Measurements from ENCODE around the gene HSPA12A. TPM values are rescaled to one million over a fixed set of nuclear protein-coding genes. Genes with fewer than 3 reads are reported as not detected.

HSPA12A gene
- polyA plus RNA-seq, 1 donor (not counting 4 experiments of a cell fraction or from before 2014, with no cell fraction given) = 8.1 TPM

GRCh38 chr10:116665541-116666125 lies 76.7 kb downstream of the HSPA12A start:
- dilution Hi-C loops (cut with MboI; ENCODE audit: extremely low pct_ligation_motif_present, low sequenced_read_pairs) = no loop called here
- Histone ChIP-seq H3K27me3 (ENCODE audit: control insufficient read depth, extremely low read depth, insufficient read depth, low read length) (no peaks in the 10 kb centered on the region), H3K9me1 (ENCODE audit: control insufficient read depth, extremely low read depth, insufficient read depth, low read length) (no peaks in the 10 kb centered on the region), H3K4me3 (ENCODE audit: control insufficient read depth in 2 of 3, extremely low read depth in 1 of 3, insufficient read depth in 2 of 3, low read depth in 1 of 3, low read length in 3 of 3) (no peak overlapping the region), H3K36me3 (ENCODE audit: control insufficient read depth in 2 of 2, extremely low read depth in 1 of 2, insufficient read depth in 2 of 2, low read length in 2 of 2) (no peaks in the 10 kb centered on the region), H3K9ac (ENCODE audit: control insufficient read depth, extremely low read depth, insufficient read depth, low read length) (no peak overlapping the region), H2AFZ (ENCODE audit: control insufficient read depth, low read length) (no peak overlapping the region), H4K20me1 (ENCODE audit: control insufficient read depth, extremely low read depth, insufficient read depth, low read length) (no peaks in the 10 kb centered on the region), H3K4me2 (ENCODE audit: control insufficient read depth, extremely low read depth, insufficient read depth, low read depth, low read length) (no peak overlapping the region), H3K27ac (ENCODE audit: control insufficient read depth, insufficient read depth, low read length) (no peak overlapping the region), H3K79me2 (ENCODE audit: control insufficient read depth, insufficient read depth, low read length) (no peaks in the 10 kb centered on the region), H3K4me1 (ENCODE audit: control insufficient read depth, extremely low read depth, insufficient read depth, low read length) (peaks cover 2% of the 10 kb centered on the region), H3K9me3 (ENCODE audit: control insufficient read depth, low read depth, low read length) (no peaks in the 10 kb centered on the region)
- no peak for TF ChIP-seq EZH2 (IDR thresholded peaks at IDR 0.05; ENCODE audit: low read length)
- TF ChIP-seq CTCF (optimal IDR thresholded peaks at IDR 0.05 in 1 of 3, IDR thresholded peaks at IDR 0.05 in 1 of 3, conservative IDR thresholded peaks at IDR 0.05 in 1 of 3; ENCODE audit: extremely low read depth in 1 of 3, insufficient read depth in 2 of 3, low read length in 3 of 3) = no peak
- FAIRE-seq (no peak), DNase-seq (ENCODE audit: low read depth, low spot score) (no peak)

GRCh38 chr10:116664631-116665030 lies 77.7 kb downstream of the HSPA12A start:
- no peak for FAIRE-seq
- TF ChIP-seq CTCF (optimal IDR thresholded peaks at IDR 0.05 in 1 of 3, IDR thresholded peaks at IDR 0.05 in 1 of 3, conservative IDR thresholded peaks at IDR 0.05 in 1 of 3; ENCODE audit: extremely low read depth in 1 of 3, insufficient read depth in 2 of 3, low read length in 3 of 3) (no peak), EZH2 (IDR thresholded peaks at IDR 0.05; ENCODE audit: low read length) (no peak)
- H4K20me1 ChIP-seq (ENCODE audit: control insufficient read depth, extremely low read depth, insufficient read depth, low read length) = no peaks in the 10 kb centered on the region
- no peak overlapping the region for H3K27ac ChIP-seq (ENCODE audit: control insufficient read depth, insufficient read depth, low read length)
- no peak for DNase-seq (ENCODE audit: low read depth, low spot score)
- H3K9me1 ChIP-seq (ENCODE audit: control insufficient read depth, extremely low read depth, insufficient read depth, low read length) = no peaks in the 10 kb centered on the region
- dilution Hi-C loops (cut with MboI; ENCODE audit: extremely low pct_ligation_motif_present, low sequenced_read_pairs) = no loop called here
- no peak overlapping the region for H2AFZ ChIP-seq (ENCODE audit: control insufficient read depth, low read length)
- H3K4me1 ChIP-seq (ENCODE audit: control insufficient read depth, extremely low read depth, insufficient read depth, low read length) = peaks cover 2% of the 10 kb centered on the region
- H3K9me3 ChIP-seq (ENCODE audit: control insufficient read depth, low read depth, low read length) = no peaks in the 10 kb centered on the region
- no peak overlapping the region for H3K4me2 ChIP-seq (ENCODE audit: control insufficient read depth, extremely low read depth, insufficient read depth, low read depth, low read length)
- no peak overlapping the region for H3K4me3 ChIP-seq (ENCODE audit: control insufficient read depth in 2 of 3, extremely low read depth in 1 of 3, insufficient read depth in 2 of 3, low read depth in 1 of 3, low read length in 3 of 3)
- H3K36me3 ChIP-seq (ENCODE audit: control insufficient read depth in 2 of 2, extremely low read depth in 1 of 2, insufficient read depth in 2 of 2, low read length in 2 of 2) = no peaks in the 10 kb centered on the region
- H3K9ac ChIP-seq (ENCODE audit: control insufficient read depth, extremely low read depth, insufficient read depth, low read length) = no peak overlapping the region
- H3K79me2 ChIP-seq (ENCODE audit: control insufficient read depth, insufficient read depth, low read length) = no peaks in the 10 kb centered on the region
- no peaks in the 10 kb centered on the region for H3K27me3 ChIP-seq (ENCODE audit: control insufficient read depth, extremely low read depth, insufficient read depth, low read length)

Measured in keratinocyte (primary cell).